Panc1 (cell line): ENCODE data around the gene TESK2.

Source experiments
- POLR2AphosphoS5 ChIP-seq: IDR thresholded peaks from 2 replicates; pipeline ENCODE4 v1.6.1; 2012; ENCODE audit warnings: mild to moderate bottlenecking, low read depth, low read length, moderate library complexity
- TCF7L2 ChIP-seq: IDR thresholded peaks from 2 replicates; pipeline ENCODE4 v1.6.1; 2011; ENCODE audit warnings: mild to moderate bottlenecking, low read depth, low read length, inconsistent platforms
- TF ChIP-seq, protein P1 (sequence below): fragments of 450-650 bp; IDR thresholded peaks from 2 replicates; pipeline ENCODE4 v1.5.1; 2017; ENCODE audit warnings: mild to moderate bottlenecking
- TF ChIP-seq, protein P2 (sequence below), 2 experiments: IDR thresholded peaks; 2 replicates each; pipeline ENCODE4 v1.6.1; 2011 to 2012; ENCODE audit warnings: low read depth in 2 of 2, control low read depth in 1 of 2, low read length in 1 of 2, mild to moderate bottlenecking in 1 of 2, moderate library complexity in 1 of 2; ENCODE audit not compliant: insufficient read depth in 1 of 2

DNA sequence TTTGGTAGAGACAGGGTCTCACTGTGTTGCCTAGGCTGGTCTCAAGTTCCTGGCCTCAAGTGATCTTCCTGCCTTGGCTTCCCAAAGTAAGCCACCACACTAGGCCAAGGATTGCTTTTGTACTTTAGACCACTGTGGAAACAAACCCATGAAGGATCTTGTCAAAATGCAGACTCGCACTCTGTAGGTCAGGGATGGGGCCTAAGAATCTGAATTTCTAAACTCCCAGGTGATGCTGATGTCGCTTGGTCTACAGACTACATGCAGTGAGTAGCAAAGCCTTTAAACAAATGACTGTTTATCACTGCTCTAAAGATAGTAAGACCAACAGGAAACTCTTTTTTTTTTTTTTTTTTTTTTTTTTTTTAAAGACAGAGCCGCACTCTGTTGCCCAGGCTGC, 96.6 kb downstream of the TESK2 start:
- TF ChIP-seq, protein P1, sequence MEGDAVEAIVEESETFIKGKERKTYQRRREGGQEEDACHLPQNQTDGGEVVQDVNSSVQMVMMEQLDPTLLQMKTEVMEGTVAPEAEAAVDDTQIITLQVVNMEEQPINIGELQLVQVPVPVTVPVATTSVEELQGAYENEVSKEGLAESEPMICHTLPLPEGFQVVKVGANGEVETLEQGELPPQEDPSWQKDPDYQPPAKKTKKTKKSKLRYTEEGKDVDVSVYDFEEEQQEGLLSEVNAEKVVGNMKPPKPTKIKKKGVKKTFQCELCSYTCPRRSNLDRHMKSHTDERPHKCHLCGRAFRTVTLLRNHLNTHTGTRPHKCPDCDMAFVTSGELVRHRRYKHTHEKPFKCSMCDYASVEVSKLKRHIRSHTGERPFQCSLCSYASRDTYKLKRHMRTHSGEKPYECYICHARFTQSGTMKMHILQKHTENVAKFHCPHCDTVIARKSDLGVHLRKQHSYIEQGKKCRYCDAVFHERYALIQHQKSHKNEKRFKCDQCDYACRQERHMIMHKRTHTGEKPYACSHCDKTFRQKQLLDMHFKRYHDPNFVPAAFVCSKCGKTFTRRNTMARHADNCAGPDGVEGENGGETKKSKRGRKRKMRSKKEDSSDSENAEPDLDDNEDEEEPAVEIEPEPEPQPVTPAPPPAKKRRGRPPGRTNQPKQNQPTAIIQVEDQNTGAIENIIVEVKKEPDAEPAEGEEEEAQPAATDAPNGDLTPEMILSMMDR = no peak
- no peak for TF ChIP-seq POLR2AphosphoS5
- TF ChIP-seq, protein P2, sequence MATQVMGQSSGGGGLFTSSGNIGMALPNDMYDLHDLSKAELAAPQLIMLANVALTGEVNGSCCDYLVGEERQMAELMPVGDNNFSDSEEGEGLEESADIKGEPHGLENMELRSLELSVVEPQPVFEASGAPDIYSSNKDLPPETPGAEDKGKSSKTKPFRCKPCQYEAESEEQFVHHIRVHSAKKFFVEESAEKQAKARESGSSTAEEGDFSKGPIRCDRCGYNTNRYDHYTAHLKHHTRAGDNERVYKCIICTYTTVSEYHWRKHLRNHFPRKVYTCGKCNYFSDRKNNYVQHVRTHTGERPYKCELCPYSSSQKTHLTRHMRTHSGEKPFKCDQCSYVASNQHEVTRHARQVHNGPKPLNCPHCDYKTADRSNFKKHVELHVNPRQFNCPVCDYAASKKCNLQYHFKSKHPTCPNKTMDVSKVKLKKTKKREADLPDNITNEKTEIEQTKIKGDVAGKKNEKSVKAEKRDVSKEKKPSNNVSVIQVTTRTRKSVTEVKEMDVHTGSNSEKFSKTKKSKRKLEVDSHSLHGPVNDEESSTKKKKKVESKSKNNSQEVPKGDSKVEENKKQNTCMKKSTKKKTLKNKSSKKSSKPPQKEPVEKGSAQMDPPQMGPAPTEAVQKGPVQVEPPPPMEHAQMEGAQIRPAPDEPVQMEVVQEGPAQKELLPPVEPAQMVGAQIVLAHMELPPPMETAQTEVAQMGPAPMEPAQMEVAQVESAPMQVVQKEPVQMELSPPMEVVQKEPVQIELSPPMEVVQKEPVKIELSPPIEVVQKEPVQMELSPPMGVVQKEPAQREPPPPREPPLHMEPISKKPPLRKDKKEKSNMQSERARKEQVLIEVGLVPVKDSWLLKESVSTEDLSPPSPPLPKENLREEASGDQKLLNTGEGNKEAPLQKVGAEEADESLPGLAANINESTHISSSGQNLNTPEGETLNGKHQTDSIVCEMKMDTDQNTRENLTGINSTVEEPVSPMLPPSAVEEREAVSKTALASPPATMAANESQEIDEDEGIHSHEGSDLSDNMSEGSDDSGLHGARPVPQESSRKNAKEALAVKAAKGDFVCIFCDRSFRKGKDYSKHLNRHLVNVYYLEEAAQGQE (IDR thresholded peaks at IDR 0.05; ENCODE audit: insufficient read depth in 1 of 2, low read depth in 2 of 2, low read length in 1 of 2) = no peak
- no peak for TF ChIP-seq TCF7L2
